Measurements from ENCODE around the gene SV2C. TPM values are rescaled to one million over a fixed set of nuclear protein-coding genes. Genes with fewer than 3 reads are reported as not detected.

Gene SV2C
- total RNA-seq, 4 donors from 2014 or later: 0.06 to 0.36 (median 0.13) TPM

DNA sequence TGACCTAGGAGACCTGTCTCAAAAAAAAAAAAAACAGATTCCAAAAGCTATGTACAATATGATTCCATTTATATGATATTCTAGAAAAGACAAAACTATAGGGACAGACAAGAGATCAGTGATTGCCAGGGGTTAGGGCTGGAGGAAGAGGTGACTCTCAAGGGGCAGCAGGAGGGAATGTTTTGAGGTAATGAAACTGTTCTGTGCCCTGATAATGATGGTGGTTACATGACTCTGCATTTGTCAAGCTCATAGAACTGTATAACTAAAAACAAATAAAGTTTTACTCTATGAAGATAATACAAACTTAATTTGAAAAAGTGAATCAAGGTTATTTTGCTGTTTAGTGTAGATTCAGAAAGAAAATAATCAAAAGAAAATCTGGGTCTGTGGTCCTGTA lies 194.6 kb downstream of the SV2C start:
- DNase-seq (ENCODE audit: low spot score): no peak
- no peak for TF ChIP-seq CTCF (IDR thresholded peaks at IDR 0.05)
- ATAC-seq (ENCODE audit: low FRiP score): no peak

DNA sequence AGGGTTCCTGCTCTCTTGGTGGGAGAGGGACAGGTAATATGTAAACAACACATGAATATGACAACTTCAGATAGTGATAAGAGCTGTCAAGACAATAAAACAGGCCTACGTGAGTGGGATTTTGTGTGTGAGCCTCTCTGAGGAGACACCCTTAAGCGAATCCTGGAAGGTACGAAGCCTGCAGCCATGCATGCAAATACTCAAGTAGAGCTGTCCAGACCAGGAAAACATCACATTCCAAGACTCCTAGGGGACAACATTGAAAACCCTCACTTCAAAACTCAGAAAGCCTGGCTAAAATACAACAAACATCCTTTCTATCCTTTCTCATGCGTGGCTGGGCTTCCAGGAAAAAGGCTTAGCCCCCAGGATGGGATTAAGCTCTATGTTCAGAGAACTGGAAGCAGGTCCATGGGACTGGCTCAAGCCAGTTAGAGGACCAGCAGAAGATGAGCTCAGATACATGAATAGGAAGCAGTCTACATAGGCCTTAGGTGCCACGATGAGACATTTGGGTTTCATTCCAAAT lies 195.1 kb downstream of the SV2C start:
- ATAC-seq (ENCODE audit: low FRiP score) (no peak), DNase-seq (ENCODE audit: low spot score) (no peak)
- TF ChIP-seq CTCF (IDR thresholded peaks at IDR 0.05): no peak

DNA sequence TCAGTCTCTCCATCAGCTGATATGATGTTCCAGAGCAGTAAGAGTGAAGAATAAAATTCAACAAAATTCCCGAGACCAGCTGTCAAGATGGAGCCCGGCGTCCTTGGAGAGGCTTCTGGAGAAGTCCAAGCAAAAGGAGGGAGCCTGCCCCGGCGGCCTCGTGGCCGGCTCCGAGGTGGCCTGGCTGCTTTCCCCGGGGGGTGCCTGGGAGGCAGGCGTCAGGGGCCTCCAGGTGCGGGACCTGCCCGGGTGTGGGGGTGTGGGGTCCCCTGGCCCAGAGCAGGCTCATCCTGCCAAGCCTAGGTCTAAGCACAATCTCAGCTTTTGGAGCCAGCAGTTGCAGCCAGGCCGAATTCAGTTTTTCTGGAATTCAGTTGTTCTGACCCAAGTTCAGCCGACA lies 197.3 kb downstream of the SV2C start:
- ATAC-seq (ENCODE audit: low FRiP score) (no peak), DNase-seq (ENCODE audit: low spot score) (no peak)
- no peak for TF ChIP-seq CTCF (IDR thresholded peaks at IDR 0.05)

- no peak for DNase-seq (ENCODE audit: low spot score)
- ATAC-seq (ENCODE audit: low FRiP score): no peak
- TF ChIP-seq CTCF (IDR thresholded peaks at IDR 0.05): no peak
Measured at GRCh38 chr5:76283670-76284069, 200.5 kb downstream of the SV2C start.

DNA sequence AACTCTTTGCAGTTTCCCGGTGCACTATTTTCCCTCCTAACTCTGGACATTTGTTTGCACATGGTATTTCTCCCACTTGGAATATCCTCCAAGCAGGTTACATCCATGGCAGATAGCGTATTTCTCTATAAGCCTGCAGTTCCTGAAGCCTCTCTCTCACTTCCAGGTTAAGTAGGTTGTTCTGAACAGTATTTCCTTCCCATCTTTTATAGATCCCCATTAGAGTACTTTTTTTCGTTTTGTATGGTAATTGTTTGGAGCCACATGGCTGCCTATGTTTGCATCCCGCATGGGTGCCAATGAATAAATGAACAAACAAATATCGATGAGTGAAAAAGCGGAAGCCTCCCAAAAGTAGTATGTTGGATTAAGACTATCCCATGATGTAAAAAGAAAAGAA lies 206.5 kb downstream of the SV2C start:
- DNase-seq (ENCODE audit: low spot score): no peak
- ATAC-seq (ENCODE audit: low FRiP score): no peak
- no peak for TF ChIP-seq CTCF (IDR thresholded peaks at IDR 0.05)

DNA sequence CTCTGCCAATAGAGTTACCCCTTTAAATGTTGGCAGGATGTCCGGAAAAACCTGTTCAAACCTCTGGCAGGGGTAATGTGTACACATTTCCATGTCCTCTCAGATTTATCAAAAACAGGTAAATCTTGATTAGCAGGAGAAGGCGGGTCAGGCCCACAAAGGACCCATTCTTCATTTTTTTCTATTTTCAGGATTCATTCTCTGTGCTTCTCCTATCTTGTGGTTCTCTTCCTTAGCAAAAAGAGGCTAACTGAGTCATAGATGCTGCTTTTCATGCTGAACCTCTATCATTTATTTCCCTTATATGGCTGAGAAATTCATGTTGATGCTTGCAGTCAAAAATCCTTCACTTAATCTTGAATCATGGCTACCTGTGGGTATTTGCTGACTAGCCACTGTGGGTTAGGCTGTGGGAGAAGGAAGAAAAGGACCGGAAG lies 207.2 kb downstream of the SV2C start:
- no peak for ATAC-seq (ENCODE audit: low FRiP score)
- TF ChIP-seq CTCF (IDR thresholded peaks at IDR 0.05): no peak
- DNase-seq (ENCODE audit: low spot score): no peak

GRCh38 chr5:76291305-76292077 lies 208.3 kb downstream of the SV2C start:
- ATAC-seq (ENCODE audit: low FRiP score): no peak
- no peak for TF ChIP-seq CTCF (IDR thresholded peaks at IDR 0.05)
- DNase-seq (ENCODE audit: low spot score): no peak
